K562 (cell line): ENCODE data around the gene C1orf116.

Experiments used
- CREB1 ChIP-seq, 2 experiments: sonication (generic) in 1 of 2; formaldehyde crosslinking in 1 of 2; IDR thresholded peaks; 2 replicates each; pipeline versions ENCODE4 v1.6.1 to v1.8.0; 2012 to 2022; ENCODE audit warnings: inconsistent platforms in 1 of 2, mild to moderate bottlenecking in 1 of 2, missing genetic modification reagents in 1 of 2, moderate library complexity in 1 of 2
- JUN ChIP-seq, 2 experiments: sonication (generic) in 1 of 2; formaldehyde crosslinking in 1 of 2; IDR thresholded peaks; 2 replicates each; pipeline versions ENCODE4 v1.6.1 to v1.8.0; 2012 to 2022; ENCODE audit warnings: borderline replicate concordance in 2 of 2, mild to moderate bottlenecking in 2 of 2, improper control_type of control experiment in 1 of 2, low read depth in 1 of 2, low read length in 1 of 2, missing genetic modification reagents in 1 of 2
- MEIS2 ChIP-seq: fragments of 450-650 bp; IDR thresholded peaks from 2 replicates; pipeline ENCODE4 v1.6.1; 2014; ENCODE audit warnings: mild to moderate bottlenecking; ENCODE audit not compliant: partially characterized antibody
- MIER1 ChIP-seq: fragments of 450-650 bp; IDR thresholded peaks from 2 replicates; pipeline ENCODE4 v1.6.1; 2016; ENCODE audit warnings: antibody characterized with exemption, mild to moderate bottlenecking, low read depth
- POLR2A ChIP-seq: fragments of 450-650 bp; conservative IDR thresholded peaks from 2 replicates; pipeline ENCODE4 v1.6.1; 2016
- SIN3A ChIP-seq, 2 experiments: fragments of 150-350 bp in 1 of 2; IDR thresholded peaks; 2 replicates each; pipeline ENCODE4 v1.6.1; 2011 to 2016; ENCODE audit warnings: borderline replicate concordance in 2 of 2, low read depth in 2 of 2, low read length in 2 of 2, mild to moderate bottlenecking in 2 of 2, moderate library complexity in 2 of 2; ENCODE audit not compliant: control insufficient read depth in 1 of 2
- TF ChIP-seq, protein P1 (sequence below), 3 experiments: IDR thresholded peaks in 2 of 3; conservative IDR thresholded peaks in 1 of 3; 2 replicates each; pipeline ENCODE4 v1.5.1; 2011 to 2012; ENCODE audit warnings: low read length in 3 of 3, mild to moderate bottlenecking in 3 of 3, control low read depth in 2 of 3, improper control_type of control experiment in 1 of 3, inconsistent platforms in 1 of 3, low read depth in 1 of 3, mixed read lengths in 1 of 3, moderate library complexity in 1 of 3; ENCODE audit not compliant: insufficient read depth in 2 of 3
- TF ChIP-seq, protein P2 (sequence below): fragments of 450-650 bp; IDR thresholded peaks from 2 replicates; pipeline ENCODE4 v1.6.1; 2018; ENCODE audit not compliant: partially characterized antibody
- TF ChIP-seq, protein P3 (sequence below): fragments of 250-450 bp; sonication (Bioruptor Pico); IDR thresholded peaks from 2 replicates; pipeline ENCODE4 v1.4.0; 2020; ENCODE audit warnings: mild to moderate bottlenecking
- TF ChIP-seq, protein P4 (sequence below): sonication (generic); formaldehyde crosslinking; IDR thresholded peaks from 2 replicates; pipeline ENCODE4 v1.4.0; 2020; ENCODE audit warnings: mild to moderate bottlenecking, missing genetic modification reagents

DNA sequence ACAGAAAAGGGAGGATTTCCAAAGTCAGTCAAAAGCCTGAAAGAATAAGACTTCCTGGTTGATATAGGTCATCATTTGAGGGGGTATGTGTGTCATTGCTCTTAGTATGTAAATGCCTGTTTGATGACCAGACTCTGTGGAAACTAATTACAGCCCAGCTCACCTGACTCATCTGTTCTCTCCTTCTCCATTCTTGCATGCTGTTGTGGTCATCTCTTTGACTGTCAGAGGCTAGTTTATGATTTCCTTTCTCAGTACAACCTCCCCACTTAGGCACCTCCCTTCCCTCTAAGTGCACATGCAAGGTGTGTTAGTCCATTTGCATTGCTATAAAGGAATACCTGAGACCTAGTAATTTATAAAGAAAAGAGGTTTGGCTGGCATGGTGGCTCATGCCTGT lies 2.4 kb upstream of the C1orf116 start:
- TF ChIP-seq POLR2A (no peak), MEIS2 (peak; percentile 85), MIER1 (no peak), JUN (IDR thresholded peaks at IDR 0.05; ENCODE audit: borderline replicate concordance, low read depth, low read length) (peak; percentile 80), JUN (CRISPR knock-in tag; IDR thresholded peaks at IDR 0.05; ENCODE audit: borderline replicate concordance) (no peak), CREB1 (IDR thresholded peaks at IDR 0.05) (no peak), CREB1 (CRISPR knock-in tag; IDR thresholded peaks at IDR 0.05) (no peak), SIN3A (IDR thresholded peaks at IDR 0.05; ENCODE audit: borderline replicate concordance in 2 of 2, control insufficient read depth in 1 of 2, low read depth in 2 of 2, low read length in 2 of 2) (no peak)
- TF ChIP-seq, protein P1, sequence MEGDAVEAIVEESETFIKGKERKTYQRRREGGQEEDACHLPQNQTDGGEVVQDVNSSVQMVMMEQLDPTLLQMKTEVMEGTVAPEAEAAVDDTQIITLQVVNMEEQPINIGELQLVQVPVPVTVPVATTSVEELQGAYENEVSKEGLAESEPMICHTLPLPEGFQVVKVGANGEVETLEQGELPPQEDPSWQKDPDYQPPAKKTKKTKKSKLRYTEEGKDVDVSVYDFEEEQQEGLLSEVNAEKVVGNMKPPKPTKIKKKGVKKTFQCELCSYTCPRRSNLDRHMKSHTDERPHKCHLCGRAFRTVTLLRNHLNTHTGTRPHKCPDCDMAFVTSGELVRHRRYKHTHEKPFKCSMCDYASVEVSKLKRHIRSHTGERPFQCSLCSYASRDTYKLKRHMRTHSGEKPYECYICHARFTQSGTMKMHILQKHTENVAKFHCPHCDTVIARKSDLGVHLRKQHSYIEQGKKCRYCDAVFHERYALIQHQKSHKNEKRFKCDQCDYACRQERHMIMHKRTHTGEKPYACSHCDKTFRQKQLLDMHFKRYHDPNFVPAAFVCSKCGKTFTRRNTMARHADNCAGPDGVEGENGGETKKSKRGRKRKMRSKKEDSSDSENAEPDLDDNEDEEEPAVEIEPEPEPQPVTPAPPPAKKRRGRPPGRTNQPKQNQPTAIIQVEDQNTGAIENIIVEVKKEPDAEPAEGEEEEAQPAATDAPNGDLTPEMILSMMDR (IDR thresholded peaks at IDR 0.05 in 2 of 3, conservative IDR thresholded peaks at IDR 0.05 in 1 of 3; ENCODE audit: insufficient read depth in 2 of 3, low read depth in 1 of 3, low read length in 3 of 3) = no peak
- TF ChIP-seq, protein P2, sequence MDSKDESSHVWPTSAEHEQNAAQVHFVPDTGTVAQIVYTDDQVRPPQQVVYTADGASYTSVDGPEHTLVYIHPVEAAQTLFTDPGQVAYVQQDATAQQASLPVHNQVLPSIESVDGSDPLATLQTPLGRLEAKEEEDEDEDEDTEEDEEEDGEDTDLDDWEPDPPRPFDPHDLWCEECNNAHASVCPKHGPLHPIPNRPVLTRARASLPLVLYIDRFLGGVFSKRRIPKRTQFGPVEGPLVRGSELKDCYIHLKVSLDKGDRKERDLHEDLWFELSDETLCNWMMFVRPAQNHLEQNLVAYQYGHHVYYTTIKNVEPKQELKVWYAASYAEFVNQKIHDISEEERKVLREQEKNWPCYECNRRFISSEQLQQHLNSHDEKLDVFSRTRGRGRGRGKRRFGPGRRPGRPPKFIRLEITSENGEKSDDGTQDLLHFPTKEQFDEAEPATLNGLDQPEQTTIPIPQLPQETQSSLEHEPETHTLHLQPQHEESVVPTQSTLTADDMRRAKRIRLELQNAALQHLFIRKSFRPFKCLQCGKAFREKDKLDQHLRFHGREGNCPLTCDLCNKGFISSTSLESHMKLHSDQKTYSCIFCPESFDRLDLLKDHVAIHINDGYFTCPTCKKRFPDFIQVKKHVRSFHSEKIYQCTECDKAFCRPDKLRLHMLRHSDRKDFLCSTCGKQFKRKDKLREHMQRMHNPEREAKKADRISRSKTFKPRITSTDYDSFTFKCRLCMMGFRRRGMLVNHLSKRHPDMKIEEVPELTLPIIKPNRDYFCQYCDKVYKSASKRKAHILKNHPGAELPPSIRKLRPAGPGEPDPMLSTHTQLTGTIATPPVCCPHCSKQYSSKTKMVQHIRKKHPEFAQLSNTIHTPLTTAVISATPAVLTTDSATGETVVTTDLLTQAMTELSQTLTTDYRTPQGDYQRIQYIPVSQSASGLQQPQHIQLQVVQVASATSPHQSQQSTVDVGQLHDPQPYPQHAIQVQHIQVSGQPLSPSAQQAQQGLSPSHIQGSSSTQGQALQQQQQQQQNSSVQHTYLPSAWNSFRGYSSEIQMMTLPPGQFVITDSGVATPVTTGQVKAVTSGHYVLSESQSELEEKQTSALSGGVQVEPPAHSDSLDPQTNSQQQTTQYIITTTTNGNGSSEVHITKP = no peak
- TF ChIP-seq, protein P3, sequence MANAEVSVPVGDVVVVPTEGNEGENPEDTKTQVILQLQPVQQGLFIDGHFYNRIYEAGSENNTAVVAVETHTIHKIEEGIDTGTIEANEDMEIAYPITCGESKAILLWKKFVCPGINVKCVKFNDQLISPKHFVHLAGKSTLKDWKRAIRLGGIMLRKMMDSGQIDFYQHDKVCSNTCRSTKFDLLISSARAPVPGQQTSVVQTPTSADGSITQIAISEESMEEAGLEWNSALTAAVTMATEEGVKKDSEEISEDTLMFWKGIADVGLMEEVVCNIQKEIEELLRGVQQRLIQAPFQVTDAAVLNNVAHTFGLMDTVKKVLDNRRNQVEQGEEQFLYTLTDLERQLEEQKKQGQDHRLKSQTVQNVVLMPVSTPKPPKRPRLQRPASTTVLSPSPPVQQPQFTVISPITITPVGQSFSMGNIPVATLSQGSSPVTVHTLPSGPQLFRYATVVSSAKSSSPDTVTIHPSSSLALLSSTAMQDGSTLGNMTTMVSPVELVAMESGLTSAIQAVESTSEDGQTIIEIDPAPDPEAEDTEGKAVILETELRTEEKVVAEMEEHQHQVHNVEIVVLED (CRISPR knock-in tag) = no peak
- TF ChIP-seq, protein P4, sequence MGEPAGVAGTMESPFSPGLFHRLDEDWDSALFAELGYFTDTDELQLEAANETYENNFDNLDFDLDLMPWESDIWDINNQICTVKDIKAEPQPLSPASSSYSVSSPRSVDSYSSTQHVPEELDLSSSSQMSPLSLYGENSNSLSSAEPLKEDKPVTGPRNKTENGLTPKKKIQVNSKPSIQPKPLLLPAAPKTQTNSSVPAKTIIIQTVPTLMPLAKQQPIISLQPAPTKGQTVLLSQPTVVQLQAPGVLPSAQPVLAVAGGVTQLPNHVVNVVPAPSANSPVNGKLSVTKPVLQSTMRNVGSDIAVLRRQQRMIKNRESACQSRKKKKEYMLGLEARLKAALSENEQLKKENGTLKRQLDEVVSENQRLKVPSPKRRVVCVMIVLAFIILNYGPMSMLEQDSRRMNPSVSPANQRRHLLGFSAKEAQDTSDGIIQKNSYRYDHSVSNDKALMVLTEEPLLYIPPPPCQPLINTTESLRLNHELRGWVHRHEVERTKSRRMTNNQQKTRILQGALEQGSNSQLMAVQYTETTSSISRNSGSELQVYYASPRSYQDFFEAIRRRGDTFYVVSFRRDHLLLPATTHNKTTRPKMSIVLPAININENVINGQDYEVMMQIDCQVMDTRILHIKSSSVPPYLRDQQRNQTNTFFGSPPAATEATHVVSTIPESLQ = no peak
